Stimulated activated CD4-positive, alpha-beta T cell treated with anti-CD3 and anti-CD28 coated beads, Interleukin-15, amount 100 ng/mL, for 48 hours (primary cell): ENCODE data around the gene KCTD8.
A peak's percentile ranks its signal among the peaks of the same experiment; 100 is the strongest.

Source experiments
- DNase-seq, 2 donors: peaks; one replicate each; pipeline ENCODE4 v3.0.0-alpha.2; 2020; ENCODE audit warnings: low read depth in 2 of 2

KCTD8 gene

DNA sequence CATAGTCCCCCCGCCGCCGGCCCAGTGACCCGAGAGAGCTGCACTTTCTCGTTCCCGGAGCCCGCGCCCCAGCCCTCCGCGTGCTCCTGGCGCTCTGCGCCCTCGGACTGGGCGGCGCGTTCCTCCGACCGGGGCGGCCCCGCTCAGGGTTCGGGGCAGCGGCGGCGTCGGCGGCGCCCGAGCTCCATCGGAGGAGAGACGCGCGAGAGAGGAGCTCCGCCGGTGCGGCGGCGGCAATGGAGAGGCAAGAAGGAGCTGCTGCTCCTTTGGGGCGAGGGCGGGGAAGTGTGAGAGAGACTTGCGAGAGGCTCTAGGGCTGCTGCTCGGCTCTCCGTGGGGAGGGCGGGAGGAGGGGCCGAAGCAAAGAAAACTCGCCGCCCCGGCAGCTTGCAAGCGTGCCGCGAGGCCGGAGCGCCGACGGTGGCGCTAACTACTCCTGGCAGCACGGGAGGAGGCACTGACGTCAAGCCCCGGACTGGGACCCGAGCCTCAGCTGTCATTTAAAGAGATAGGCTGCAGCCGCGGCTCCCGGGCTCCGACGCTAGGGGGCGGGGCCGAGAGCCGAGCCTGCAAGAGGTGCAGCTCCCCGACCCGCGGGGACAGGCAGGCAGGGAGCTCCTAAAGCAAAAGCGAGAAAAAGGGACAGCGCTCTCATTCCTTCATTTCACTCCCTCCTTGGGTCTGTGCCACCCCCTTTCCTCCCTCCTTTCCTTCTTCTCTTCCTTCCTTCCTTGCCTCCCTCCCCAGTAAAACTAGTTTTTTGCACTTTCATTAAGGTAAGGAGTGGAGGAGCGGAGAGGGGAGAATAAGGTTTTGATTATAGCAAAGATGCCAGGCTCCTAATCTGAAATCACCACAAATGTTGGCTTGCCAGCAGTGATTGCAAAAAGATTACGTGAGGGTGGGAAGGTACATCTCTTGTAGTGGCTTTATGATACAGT lies at the start of gene KCTD8:
Gene KCTD8 (minus strand): TSS at position 289 of the 941 bp plus-strand sequence.
- DNase-seq = peak; percentile 59 to 63

DNA sequence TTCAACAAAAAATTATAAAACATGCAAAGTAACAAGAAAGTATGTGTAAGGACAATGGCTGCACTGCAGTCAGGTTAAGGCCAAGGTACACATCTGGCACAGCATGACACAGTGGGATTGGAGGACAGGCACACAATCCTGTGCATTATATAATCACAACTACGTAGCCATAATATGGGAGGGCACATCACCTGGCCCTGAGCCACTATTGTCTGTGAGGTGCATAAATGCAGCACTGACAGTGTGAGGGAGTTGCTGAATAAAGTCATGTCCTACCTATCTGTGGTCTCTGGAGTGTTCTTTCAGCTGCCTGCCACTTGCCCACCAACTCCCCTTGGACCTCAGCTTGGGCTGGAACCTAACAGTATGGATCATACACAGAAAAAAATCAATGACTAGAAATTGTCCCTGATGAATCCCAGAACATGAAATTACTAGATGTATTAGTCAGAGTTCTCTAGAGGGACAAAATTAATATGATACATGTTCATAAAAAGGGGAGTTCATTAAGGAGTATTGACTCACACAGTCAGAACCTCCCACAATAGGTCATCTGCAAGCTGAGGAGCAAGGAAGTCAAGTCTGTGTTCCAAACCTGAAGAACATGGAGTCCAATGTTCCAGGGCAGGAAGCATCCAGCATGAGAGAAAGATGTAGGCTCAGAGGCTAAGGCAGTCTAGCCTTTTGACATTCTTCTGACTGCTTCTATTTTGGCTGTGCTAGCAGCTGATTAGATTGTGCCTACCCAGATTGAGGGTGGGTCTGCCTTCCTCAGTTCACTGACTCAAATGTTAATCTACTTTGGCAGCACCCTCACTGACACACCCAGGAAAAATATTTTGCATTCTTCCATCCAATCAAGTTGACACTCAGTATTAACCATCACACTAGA lies 46.4 kb upstream of the KCTD8 start:
- no peak for DNase-seq

DNA sequence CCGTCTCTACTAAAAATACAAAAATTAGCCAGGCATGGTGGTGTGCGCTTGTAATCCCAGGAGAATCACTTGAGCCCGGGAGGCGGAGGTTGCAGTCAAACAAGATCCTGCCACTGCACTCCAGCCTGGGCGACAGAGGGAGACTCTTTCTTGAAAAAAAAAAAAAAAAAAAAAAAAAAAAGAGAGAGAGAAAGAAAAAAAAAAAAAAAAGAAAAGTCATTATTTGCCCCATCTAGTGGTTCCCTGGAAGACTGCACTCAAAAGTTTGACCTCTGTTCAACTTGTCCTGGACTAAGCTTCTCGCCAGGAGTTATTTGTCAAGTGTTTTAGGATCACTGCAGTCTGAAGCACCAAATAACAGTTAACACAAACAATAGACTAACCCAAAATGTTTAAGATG lies 45.3 kb upstream of the KCTD8 start:
- DNase-seq = no peak

DNA sequence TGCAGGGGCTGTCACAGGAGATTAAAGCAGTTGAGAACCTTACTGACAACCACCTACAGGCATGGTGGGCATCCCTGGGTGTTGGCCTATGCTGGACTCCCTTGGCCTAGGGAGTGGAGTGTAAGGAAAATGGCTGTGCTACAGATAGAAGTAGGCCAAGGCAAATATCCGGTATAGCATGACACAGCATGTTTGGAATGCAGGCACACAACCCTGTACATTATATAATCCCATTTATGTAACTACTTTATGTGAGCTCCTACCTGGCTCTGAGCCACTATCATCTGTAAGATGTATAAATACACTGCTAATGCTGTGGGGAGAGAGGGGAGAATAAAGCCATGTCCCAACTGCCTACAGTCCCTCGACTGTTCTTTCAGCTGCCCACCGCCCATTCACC lies 38.7 kb upstream of the KCTD8 start:
- DNase-seq = no peak

DNA sequence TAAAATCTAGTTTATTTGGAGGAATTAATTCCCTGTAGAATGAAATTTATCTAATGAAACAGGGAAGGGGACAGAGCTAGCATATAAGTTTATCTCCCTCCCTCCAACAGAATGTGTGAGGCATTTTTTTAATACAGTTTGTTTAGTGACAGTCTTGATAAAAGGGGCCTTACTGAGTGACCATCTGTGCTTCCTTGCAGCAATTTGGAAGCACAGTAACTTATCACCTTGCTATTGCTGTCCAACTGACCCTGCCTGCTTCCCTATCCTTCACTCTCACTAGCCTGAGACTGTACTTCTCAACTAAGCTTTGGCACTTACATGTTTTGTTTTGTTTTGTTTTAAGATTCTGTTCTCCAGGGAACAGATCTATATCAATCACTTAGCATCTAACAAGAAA lies 31.1 kb upstream of the KCTD8 start:
- DNase-seq = no peak

DNA sequence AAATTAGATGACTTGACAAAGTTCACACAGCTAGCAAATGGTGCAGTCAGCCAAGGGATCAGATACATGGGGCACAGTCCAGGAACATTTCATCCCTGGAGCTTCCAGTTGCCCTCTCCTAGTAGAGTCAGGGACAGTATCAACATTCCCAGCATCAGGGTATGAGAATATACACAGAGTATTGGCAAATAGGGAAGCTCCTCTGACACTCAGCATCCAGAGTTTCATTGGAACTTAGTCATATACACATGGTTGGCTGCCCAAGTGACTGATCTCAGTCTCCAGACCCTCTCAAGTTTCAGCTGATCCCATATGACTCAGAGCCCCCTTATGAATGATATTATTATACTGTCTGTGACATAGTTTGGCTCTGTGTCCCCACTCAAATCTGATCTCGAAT lies 13.7 kb upstream of the KCTD8 start:
- no peak for DNase-seq

DNA sequence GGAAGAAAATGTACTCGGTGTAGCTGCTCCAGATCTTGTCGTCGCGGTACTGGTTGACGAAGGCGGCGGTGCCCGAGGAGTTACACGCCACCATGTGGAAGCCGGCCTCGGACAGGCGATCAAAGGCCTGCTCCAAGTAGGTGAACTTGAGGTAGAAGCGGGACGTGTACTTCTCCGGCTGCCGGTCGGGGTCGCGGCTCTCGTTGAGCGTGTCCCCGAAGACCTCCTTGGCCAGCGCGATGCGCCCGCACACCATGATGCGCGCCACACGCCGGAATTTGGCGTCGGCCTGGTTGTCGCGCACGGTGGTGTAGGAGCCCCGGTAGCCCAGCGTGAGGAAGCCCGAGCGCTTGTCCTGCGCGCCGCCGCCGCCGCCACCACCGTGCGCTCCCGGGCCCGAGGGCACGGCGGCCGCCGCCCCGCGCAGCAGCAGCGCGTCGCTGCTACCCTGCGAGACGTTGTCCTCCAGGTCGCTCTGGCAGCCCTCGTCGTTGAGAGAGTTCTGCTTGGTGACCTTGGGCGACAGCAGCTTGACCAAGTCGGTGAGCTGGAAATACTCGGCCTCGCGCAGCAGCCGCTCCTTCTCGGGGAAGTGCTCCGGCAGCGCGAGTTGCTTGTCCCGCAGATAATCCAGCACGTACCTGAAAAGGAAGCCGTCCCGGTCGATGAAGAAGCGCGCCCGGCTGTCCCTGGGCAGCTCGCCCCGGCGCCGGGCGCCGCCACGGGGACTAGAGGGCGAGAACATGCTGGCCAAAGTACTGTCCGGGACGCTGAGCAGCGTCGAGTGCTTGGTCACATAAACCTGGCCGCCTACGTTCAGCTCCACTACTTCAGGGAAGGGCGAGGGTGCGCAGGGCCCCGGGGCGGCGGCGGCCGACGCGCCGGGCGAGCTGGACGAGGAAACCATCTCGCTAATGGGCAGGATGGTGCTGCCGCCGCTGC lies 775 bp downstream of the KCTD8 start:
- no peak for DNase-seq

DNA sequence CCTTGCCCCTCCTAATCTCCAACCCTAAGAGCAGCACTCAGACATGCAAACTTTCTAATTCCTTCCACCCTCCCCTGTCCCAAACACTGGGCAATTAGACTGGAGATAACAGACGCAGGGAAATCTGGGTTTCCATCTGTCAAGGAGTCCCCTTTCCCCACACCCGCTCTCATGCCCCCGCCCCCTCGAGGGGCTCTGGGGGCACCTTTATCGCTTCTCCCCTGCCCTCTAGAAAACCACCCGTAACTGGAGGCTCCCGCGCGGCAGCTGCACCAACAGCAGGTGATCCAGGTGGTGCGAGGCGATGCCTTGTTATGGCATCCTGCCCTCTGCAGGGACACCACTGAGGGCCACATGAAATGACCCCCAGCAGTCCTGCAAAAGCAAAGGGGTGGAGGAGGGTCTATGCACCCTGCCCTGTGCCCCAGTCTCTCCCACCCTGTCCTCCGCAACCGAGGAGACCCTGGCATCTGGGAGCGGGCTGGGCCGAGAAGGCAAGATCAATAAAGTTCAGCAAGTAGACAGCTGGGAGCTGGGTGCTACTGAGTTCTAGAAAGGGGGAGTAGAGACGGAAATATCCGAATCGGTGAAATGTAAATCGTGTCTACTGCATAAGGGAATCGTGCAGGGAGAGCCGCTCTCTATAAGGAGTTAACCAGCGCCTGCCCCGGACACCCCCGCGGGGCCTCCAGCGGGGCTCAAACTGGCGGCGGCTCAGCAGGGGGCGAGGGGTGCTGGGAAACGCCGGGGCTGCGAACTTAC lies 1.6 kb downstream of the KCTD8 start:
- no peak for DNase-seq

DNA sequence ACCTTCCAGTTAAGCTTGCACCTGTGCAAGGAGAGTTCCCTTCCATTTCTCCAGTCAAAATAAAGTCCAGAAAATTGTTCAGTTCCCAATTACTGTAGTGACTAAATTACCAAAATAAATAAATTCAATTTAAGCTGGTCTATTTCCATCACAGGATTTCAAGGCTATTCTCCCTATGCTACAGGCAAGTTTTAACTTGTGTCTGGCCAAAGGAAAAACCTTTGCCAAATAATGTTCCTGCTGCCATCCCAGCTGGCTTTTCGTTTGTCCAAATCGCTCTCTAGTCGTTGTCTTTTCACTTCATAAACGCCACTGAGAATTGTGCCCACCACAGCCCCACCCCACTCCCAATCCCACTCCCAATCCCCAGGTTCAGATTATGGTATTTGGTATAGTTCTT lies 2.4 kb downstream of the KCTD8 start:
- DNase-seq = no peak

DNA sequence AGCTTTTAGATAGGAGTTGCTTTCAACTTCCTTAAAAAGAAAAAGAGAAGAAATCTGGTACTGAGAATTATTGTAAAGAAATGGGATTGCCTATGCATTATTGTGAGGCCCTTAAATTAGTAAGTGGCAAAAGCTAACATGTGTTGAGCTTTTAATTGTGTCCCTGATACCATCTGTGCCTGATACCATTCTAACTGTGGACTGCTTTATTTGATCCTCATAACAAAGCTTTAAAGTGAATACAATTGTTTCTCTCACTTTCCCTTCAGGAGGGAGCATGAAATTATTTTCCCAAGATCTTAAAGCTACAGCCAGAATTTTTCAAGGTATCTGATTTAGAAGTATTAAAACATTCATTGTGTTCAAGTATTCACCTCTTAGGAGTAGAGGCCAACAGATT lies 9.9 kb downstream of the KCTD8 start:
- no peak for DNase-seq

DNA sequence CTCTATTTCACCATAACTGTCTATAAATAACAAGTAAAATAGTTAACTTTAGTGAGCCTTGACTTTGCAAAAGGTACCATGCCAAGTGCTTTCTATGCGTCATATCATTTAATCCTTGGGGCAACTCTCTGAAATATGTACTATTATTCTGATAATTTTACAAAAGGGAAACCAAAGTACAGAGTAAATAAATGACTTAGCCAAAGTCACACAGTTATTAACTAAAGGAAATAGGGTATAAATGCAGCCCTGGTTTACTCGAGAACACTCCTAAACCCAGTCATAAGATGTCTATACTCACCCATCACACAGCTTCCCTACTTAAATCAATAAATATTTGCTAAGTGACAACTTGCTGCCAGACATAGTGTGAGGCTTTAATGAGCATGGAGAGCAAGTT lies 14.4 kb downstream of the KCTD8 start:
- DNase-seq = no peak

DNA sequence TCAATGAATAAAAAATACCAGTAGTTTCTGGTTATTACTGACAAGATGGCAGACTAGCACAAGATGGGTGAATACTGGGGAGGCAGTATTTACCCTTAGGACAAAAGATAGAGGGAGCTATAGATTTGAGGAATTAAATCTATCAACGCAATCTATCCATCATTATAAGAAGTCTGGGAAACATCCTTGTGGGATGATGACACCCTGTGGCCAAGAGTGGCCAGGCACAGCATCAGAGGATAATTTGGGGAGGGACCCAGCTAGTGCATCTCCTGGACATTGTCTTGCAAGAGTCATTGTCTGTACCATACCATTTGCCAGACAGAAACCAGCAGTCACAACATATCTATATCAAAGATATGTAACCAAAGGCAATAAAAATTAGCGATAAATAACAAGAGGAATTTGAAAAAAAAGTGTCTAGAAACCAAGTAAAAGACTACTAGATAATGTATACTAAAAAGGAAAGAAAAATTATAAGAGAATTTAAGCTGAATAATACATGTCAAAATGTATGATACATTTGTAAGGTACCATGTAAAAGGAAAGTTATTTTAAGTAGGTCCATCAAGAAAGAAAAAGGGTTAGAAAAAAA lies 22.9 kb downstream of the KCTD8 start:
- DNase-seq = no peak

DNA sequence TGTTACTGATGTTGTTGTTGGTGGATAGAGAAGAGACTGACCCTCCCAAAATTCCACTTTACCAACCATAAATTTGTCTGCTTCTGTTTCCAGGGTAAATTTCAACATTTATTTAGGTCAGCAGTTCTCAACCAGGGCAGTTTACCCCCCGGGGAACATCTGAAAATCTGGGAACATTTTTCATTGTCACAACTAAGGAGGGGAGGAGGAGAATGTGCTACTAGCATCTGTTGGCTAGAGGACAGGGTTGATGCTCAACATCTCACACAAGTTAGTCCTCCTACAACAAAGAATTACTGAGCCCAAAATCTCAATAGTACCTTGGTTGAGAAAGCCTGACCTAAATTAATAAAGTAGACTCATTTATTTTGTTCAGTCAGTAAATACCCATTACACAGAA lies 25.7 kb downstream of the KCTD8 start:
- no peak for DNase-seq

DNA sequence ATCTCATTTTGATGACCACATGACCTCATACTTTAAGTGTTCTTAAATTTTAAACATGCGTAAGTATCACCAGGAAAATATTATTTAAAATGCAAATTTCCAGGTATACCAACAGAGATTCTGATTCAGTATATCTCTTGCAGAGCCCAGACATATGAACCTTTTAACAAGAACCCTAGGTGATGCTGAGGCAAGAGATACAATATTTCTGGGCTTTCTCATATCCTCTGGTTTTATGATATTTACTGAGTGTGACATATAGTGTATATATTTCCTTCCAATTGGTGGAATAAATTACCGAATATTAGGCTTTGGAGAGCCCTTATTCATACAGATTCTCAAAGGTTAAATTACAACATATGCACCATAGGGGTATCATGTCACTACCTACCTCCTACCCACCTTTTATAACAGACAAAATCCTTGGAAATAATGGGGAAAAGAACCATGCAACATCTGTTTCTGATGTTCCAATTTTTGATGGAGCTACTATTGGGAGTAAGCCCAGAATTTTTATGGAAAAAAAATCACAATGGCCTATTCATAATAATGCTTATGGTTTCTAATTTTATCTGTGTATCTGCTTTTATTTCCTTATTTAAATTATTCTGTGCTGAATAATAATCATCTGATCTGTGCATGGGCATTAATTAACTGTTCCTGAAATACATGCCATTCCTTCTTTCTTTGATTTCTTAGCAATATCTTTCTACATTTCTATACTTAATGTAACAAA lies 27.1 kb downstream of the KCTD8 start:
- DNase-seq = no peak

DNA sequence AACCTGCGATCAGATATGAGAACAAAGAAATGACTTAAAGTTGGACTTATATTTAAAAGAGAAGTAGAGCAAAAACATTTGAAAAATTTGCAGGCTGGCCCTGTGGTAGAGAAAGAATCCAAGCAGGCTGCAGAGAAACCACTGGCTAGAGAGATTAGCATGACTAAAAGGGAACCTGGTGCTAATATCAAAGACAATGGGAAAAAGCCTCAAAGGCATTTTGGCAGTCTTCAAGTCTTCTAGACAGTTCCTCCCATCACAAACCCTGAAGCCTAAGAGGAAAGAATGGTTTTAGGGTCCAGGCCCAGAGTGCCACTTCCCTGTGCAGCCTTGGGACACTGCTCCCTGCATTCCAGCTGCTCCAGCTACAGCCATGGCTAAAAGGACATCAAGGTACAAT lies 33.4 kb downstream of the KCTD8 start:
- no peak for DNase-seq

DNA sequence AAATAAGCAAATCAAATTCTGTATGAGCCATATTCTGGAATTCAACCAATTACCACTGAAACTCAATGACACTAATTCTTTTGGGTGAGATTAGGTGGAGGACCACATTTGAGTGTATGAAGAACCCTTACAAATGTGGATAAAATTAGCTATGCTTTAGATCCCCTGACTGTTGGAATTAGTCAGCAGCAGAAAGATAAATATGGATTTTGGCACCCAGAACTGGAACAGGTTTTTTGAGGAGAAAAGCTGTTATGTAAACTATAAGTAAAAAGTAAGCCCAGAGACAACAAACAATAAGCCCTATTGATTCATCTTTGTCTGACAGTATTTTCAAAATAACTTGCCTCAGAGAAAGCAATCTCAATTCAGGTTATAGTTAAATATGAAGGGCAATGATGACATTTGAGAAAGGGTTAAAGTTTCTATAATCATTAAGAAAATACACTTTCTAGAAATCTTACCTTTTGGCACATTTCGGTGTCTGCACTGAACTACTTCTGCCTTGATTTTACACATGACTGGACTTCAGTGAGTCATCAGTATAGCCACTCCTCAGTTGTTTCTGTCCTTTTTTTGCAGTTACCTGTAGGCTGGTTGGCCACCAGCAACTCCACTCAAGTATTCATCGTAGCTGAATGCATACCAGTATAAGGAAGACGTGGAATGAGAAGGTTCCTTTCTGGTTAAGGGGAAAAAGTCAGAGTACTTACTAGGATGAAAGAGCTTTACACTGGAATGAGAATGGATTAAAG lies 80.0 kb downstream of the KCTD8 start:
- DNase-seq = no peak

DNA sequence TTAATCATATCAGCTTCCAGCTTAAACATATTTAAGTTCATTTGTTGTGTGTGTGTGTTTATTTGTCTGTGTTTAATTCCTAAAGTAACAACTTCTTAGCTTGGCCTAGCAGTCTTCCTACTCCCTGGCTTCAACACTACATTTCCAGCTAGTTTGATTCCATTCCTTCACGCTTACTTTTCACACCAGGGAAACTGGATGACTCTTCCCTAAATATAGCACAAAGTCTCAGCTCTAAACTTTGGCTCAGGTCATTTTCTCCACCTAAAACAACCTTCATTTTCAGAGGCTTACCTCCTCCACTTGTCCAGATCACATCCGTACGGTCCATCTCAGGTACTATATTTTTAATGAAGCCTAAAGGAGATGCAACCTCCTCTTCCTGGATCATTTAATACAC lies 94.4 kb downstream of the KCTD8 start:
- no peak for DNase-seq

DNA sequence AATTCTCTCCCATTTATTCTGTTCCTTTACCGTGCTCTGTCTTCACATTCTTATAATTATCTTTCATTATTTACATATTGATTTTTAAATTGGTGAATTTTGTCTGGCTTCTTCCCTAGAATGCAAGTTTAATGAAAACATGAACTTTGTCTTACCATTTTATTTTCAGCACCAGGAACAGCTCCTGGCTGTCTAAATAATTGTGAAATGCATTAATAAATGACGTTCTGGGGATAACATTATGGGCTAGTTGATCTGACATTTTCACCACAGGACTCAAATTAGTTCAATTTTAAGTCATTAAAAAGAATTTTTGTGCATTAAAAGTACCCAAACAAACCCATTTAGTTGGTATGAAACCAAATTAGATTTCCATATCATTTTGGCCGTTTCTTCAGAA lies 97.5 kb downstream of the KCTD8 start:
- no peak for DNase-seq

DNA sequence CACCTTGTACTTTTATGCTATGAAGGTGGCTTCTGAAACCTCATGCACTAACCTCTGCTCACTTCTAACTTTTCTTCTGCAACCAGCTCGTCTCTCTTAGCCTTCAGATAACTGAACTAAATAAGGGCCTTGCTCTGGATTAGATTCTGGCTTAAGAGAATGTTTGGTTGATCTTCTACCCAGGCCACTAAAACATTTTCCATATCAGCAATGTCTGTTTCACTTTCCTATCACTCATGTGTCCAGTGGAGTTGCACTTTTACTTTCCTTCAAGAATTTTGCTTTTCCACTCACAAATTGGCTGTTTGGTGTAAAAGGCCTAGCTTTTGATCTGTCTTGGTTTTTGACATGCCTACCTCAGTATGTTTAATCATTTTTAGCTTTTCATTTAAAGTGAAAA lies 105.8 kb downstream of the KCTD8 start:
- no peak for DNase-seq
